HepG2 (cell line): ENCODE measurements around the gene PKLR. TPM values are rescaled to one million over a fixed set of nuclear protein-coding genes. Genes with fewer than 3 reads are reported as not detected.

Source experiments
- ATAC-seq: fragments of 200-7000 bp; cut with Tn5 transposase; 3 replicates; pipeline ENCODE4 v1.9.1; 2020; ENCODE audit warnings: mild to moderate bottlenecking, moderate library complexity
- BruUV-seq: library from RNA; stranded (reverse); fragments of 400-500 nt; replicated peaks from 2 replicates; lab custom pipeline; 2021; lab: Mats Ljungman, UMichigan
- CTCF ChIA-PET: fragments of 300-600 bp; formaldehyde crosslinking; extraction: SDS; loops from one replicate; lab custom pipeline; 2021; ENCODE audit warnings: low total read pairs, inconsistent platforms, low intra/inter-chr PET ratio; lab: Yijun Ruan, JAX
- POLR2A ChIA-PET: fragments of 350-600 bp; sonication (Branson Sonifier 250); formaldehyde crosslinking; loops from one replicate; lab custom pipeline; 2020; ENCODE audit warnings: antibody characterized with exemption, inconsistent platforms; lab: Yijun Ruan, JAX
- DNase-seq: peaks from one replicate; pipeline ENCODE4 v3.0.0-alpha.2; 2015; ENCODE audit warnings: low spot score
- FAIRE-seq: peaks from 3 replicates; lab custom pipeline; 2011; peaks lifted over from hg19 to GRCh38; lab: Jason Lieb, UNC
- H2AFZ ChIP-seq: one replicate; pipeline ENCODE4 v1.6.1; 2011; ENCODE audit warnings: low read length, inconsistent platforms
- H3K27ac ChIP-seq: fragments of 300-600 bp; 3 replicates; pipeline ENCODE4 v1.8.0; 2011; ENCODE audit warnings: mixed run types, mild to moderate bottlenecking, mixed read lengths, low read length, inconsistent platforms; ENCODE audit not compliant: insufficient read depth; ENCODE audit errors: extremely low read length
- H3K27me3 ChIP-seq, 2 experiments: fragments of 200-600 bp in 1 of 2; 2 replicates in 1 of 2; 3 replicates in 1 of 2; pipeline versions ENCODE4 v1.6.0 to v1.8.0; 2011; ENCODE audit warnings: low read length in 2 of 2, mild to moderate bottlenecking in 2 of 2, moderate library complexity in 2 of 2, inconsistent platforms in 1 of 2; ENCODE audit not compliant: insufficient read depth in 2 of 2, control insufficient read depth in 1 of 2
- H3K36me3 ChIP-seq, 2 experiments: fragments of 200-600 bp in 1 of 2; replicated peaks in 1 of 2; 2 replicates in 1 of 2; 3 replicates in 1 of 2; pipeline versions ENCODE4 v1.5.1 to v1.8.0; 2011; ENCODE audit warnings: low read length in 2 of 2, inconsistent platforms in 1 of 2; ENCODE audit not compliant: insufficient read depth in 2 of 2, control insufficient read depth in 1 of 2
- H3K4me1 ChIP-seq: 2 replicates; pipeline ENCODE4 v1.5.1; 2012; ENCODE audit warnings: low read length, inconsistent platforms; ENCODE audit not compliant: insufficient read depth
- H3K4me2 ChIP-seq: 2 replicates; pipeline ENCODE4 v1.6.0; 2011; ENCODE audit warnings: low read depth, low read length, inconsistent platforms
- H3K4me3 ChIP-seq, 3 experiments: fragments of 200-600 bp in 1 of 3; sonication (generic), shearing (Covaris generic) in 1 of 3; replicated peaks in 1 of 3; 2 replicates each; pipeline ENCODE4 v1.5.1; 2011 to 2016; ENCODE audit warnings: low read length in 3 of 3, inconsistent platforms in 2 of 3, low read depth in 2 of 3, mild to moderate bottlenecking in 2 of 3, control low read depth in 1 of 3, mixed read lengths in 1 of 3; ENCODE audit not compliant: insufficient read depth in 1 of 3
- H3K79me2 ChIP-seq: one replicate; pipeline ENCODE4 v1.6.1; 2011; ENCODE audit warnings: low read length, inconsistent platforms; ENCODE audit not compliant: insufficient read depth
- H3K9ac ChIP-seq: 2 replicates; pipeline ENCODE4 v1.6.0; 2011; ENCODE audit warnings: mild to moderate bottlenecking, low read depth, low read length, inconsistent platforms; ENCODE audit not compliant: insufficient read depth
- H3K9me3 ChIP-seq: 2 replicates; pipeline ENCODE4 v1.5.1; 2012; ENCODE audit warnings: mild to moderate bottlenecking, low read length
- H4K20me1 ChIP-seq: 2 replicates; pipeline ENCODE4 v1.6.0; 2011; ENCODE audit warnings: inconsistent platforms, mild to moderate bottlenecking, low read length, moderate library complexity; ENCODE audit not compliant: insufficient read depth
- ATF7 ChIP-seq, 2 experiments: fragments of 450-650 bp in 1 of 2; sonication (generic) in 1 of 2; formaldehyde crosslinking in 1 of 2; IDR thresholded peaks; 2 replicates each; pipeline versions ENCODE4 v1.4.0 to v1.6.1; 2016 to 2020; ENCODE audit warnings: antibody characterized with exemption in 1 of 2, mild to moderate bottlenecking in 1 of 2, missing genetic modification reagents in 1 of 2
- CREB1 ChIP-seq, 2 experiments: fragments of 450-650 bp in 1 of 2; IDR thresholded peaks; 2 replicates each; pipeline ENCODE4 v1.6.1; 2016 to 2017; ENCODE audit warnings: control low read depth in 1 of 2, mild to moderate bottlenecking in 1 of 2, missing compliant biosample characterization in 1 of 2, missing genetic modification characterization in 1 of 2
- FOXM1 ChIP-seq: sonication (generic); formaldehyde crosslinking; IDR thresholded peaks from 2 replicates; pipeline ENCODE4 v1.5.0; 2020; ENCODE audit warnings: missing genetic modification reagents
- HCFC1 ChIP-seq: fragments of 150-350 bp; IDR thresholded peaks from 2 replicates; pipeline ENCODE4 v1.6.1; 2014; ENCODE audit warnings: low read depth, low read length
- KDM5B ChIP-seq: sonication (generic); formaldehyde crosslinking; IDR thresholded peaks from 2 replicates; pipeline ENCODE4 v1.4.0; 2020; ENCODE audit warnings: missing genetic modification reagents, mild to moderate bottlenecking, borderline replicate concordance
- REXO4 ChIP-seq: sonication (generic); formaldehyde crosslinking; IDR thresholded peaks from 2 replicates; pipeline ENCODE4 v1.8.0; 2022; ENCODE audit warnings: missing genetic modification reagents, mild to moderate bottlenecking, borderline replicate concordance
- SRSF9 ChIP-seq: fragments of 200-400 bp; formaldehyde crosslinking; IDR thresholded peaks from 2 replicates; pipeline ENCODE4 v1.6.1; 2018; ENCODE audit warnings: borderline replicate concordance, mild to moderate bottlenecking, low read depth, low read length; ENCODE audit not compliant: insufficient read depth, poor library complexity, severe bottlenecking
- SYNCRIP ChIP-seq: fragments of 200-400 bp; formaldehyde crosslinking; IDR thresholded peaks from 2 replicates; pipeline ENCODE4 v1.6.1; 2018; ENCODE audit warnings: mild to moderate bottlenecking, low read depth, low read length; ENCODE audit not compliant: insufficient read depth
- ZFP82 ChIP-seq: sonication (generic); formaldehyde crosslinking; IDR thresholded peaks from 2 replicates; pipeline ENCODE4 v1.5.1; 2020; ENCODE audit warnings: mild to moderate bottlenecking, missing genetic modification reagents, borderline replicate concordance
- ZNF34 ChIP-seq: sonication (generic); formaldehyde crosslinking; IDR thresholded peaks from 2 replicates; pipeline ENCODE4 v1.4.0; 2020; ENCODE audit warnings: mild to moderate bottlenecking, missing genetic modification reagents, borderline replicate concordance
- WGBS: methylation state at CpG from one replicate; pipeline ENCODE4 v1.1.6; 2017; ENCODE audit warnings: low lambda C conversion rate; 5-methylcytosine and 5-hydroxymethylcytosine counted together
- in situ Hi-C: cut with HindIII; loops from 2 replicates; pipeline ENCODE4 v1.10.0; 2017; ENCODE audit warnings: low pct_unique_long_range_greater_than_20kb; ENCODE audit not compliant: extremely low pct_ligation_motif_present
- intact Hi-C: fragments of 100-400 bp; cut with micrococcal nuclease; formaldehyde crosslinking; loops from one replicate; pipeline ENCODE4 v1.10.0; 2022; ENCODE audit not compliant: unreplicated experiment
- polyA plus RNA-seq, 8 experiments: library from polyadenylated mRNA; depleted of rRNA in 3 of 8; stranded (reverse) in 7 of 8; unstranded in 1 of 8; fragments of >200 nt; fragmentation: Illumina TruSeq in 4 of 8; extraction: Trizol in 4 of 8; gene quantifications; 2 replicates each; pipeline versions ENCODE4 v1.2.1 to v1.2.3, GENCODE V29; 2011 to 2016; ENCODE audit warnings: low read depth in 4 of 8, missing spikeins in 1 of 8, mixed read lengths in 1 of 8; ENCODE audit not compliant: insufficient read depth in 1 of 8
- total RNA-seq, 5 experiments: library from RNA; depleted of rRNA; stranded (reverse); fragments of >200 nt; fragmentation: Illumina TruSeq; extraction: Trizol; gene quantifications; 2 replicates each; pipeline ENCODE4 v1.2.3, GENCODE V29; 2016; ENCODE audit warnings: low read depth in 1 of 5
- TF ChIP-seq, protein P1 (sequence below): sonication (generic); formaldehyde crosslinking; IDR thresholded peaks from 2 replicates; pipeline ENCODE4 v1.5.0; 2020; ENCODE audit warnings: missing genetic modification reagents
- TF ChIP-seq, protein P2 (sequence below): sonication (generic); formaldehyde crosslinking; IDR thresholded peaks from 2 replicates; pipeline ENCODE4 v1.4.0; 2020; ENCODE audit warnings: low read depth, missing genetic modification reagents
- TF ChIP-seq, protein P3 (sequence below): sonication (generic); formaldehyde crosslinking; IDR thresholded peaks from 2 replicates; pipeline ENCODE4 v1.4.0; 2020; ENCODE audit warnings: mild to moderate bottlenecking, missing genetic modification reagents

Gene PKLR
- total and polyA plus RNA-seq, 2 of the 13 experiments (the other 11 are each of a cell fraction or from before 2014, with no cell fraction given): 10.3 to 29.3 TPM

DNA sequence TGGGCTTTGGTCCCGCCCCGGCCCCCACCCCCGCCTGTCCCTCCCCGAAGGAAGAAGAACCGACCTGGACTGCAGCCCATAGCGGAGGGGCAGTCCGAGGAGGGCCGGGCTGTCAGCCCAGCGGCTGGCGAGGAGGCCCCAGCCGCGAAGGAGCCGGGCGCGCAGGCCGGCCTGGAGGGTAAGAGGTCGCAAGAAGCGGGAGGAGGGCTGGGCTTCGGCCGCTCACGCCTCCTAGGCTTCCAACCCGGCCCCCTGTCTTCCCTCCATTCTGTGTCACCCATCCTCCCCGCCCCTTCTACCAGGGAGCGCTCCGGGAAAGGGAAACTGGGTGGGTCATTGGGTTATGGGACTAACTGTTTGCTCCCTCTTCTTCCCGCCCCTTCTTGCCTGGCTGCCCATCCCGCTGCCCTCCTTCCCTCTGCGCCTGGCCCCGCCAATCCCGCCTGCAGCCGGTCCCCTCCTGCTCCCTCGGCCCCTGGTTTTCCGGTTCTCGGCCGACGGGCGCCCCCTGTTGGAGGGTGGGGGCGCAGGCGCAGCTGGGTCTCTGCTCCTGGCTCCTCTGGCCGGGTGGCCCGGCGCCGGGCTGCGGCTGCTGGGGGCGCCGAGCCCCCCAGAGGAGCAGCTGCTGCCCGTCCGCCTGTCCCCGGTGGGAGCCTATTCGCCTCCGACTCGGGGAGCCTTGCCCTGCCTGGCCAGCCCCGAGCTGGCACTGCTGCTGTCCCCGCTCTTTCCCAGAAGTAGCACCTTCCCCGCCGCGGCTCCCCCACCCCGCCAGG is 21.9 kb upstream of the PKLR start (continued):
- TF ChIP-seq SRSF9: no peak
- TF ChIP-seq REXO4: no peak
- TF ChIP-seq, protein P1, sequence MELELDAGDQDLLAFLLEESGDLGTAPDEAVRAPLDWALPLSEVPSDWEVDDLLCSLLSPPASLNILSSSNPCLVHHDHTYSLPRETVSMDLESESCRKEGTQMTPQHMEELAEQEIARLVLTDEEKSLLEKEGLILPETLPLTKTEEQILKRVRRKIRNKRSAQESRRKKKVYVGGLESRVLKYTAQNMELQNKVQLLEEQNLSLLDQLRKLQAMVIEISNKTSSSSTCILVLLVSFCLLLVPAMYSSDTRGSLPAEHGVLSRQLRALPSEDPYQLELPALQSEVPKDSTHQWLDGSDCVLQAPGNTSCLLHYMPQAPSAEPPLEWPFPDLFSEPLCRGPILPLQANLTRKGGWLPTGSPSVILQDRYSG (CRISPR knock-in tag): no peak
- no peak for TF ChIP-seq SYNCRIP

DNA sequence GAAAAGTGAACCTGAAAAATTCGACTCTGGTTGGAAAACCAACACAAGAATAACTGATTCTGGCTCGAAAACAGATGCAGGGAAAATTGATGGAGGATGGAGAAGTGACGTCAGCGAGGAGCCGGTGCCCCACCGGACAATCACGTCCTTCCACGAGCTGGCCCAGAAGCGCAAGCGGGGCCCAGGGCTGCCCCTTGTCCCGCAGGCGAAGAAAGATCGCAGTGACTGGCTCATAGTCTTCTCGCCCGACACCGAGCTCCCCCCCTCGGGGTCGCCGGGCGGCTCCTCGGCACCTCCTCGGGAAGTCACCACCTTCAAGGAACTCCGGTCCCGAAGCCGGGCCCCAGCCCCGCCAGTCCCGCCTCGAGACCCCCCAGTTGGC is 21.3 kb upstream of the PKLR start:
- H2AFZ ChIP-seq: no peak overlapping the region
- H3K4me3 ChIP-seq: peak overlapping the region; percentile 80 to 94 (median 81); a peak in 5 of 6 replicates
- no peak for ATAC-seq
- peak overlapping the region; percentile 37 for H3K27ac ChIP-seq
- BruUV-seq: TSS peak; percentile 37
- H3K79me2 ChIP-seq: peaks cover 5% of the 10 kb centered on the region
- WGBS: 5% methylated on average over 14 of the region's 28 CpGs
- peaks cover 8 to 31% of the 10 kb centered on the region in 2 experiments; a peak in 4 of 5 replicates for H3K36me3 ChIP-seq
- ChIA-PET CTCF (interaction anchor here (1.1 to 4.5 kb wide), 4 partner anchors 42 to 71 kb away, joined by 3 to 71 read pairs (median 12); partner anchors contain the start of gene HCN3), POLR2A (interaction anchor here (1.0 to 4.3 kb wide), 5 partner anchors 15 to 71 kb away, joined by 3 to 38 read pairs (median 12); partner anchors contain the start of genes CLK2, FDPS, PKLR and SCAMP3)
- in situ Hi-C loops (no loop called here), intact Hi-C loops (loop anchor here (5.0 kb wide), 3 partner anchors 45 to 270 kb away; partner anchors contain the start of genes HCN3, MTX1 and THBS3)
- H4K20me1 ChIP-seq: no peaks in the 10 kb centered on the region; the same call in none of the 2 replicates
- no peak for DNase-seq
- FAIRE-seq: no peak
- no peaks in the 10 kb centered on the region; a peak in 1 of 5 replicates for H3K27me3 ChIP-seq
- no peaks in the 10 kb centered on the region for H3K9me3 ChIP-seq
- peak overlapping the region; percentile 80 for H3K4me2 ChIP-seq
- peaks cover 35% of the 10 kb centered on the region for H3K4me1 ChIP-seq
- peak overlapping the region; percentile 46; the same call in 1 of the 2 replicates for H3K9ac ChIP-seq
- TF ChIP-seq CREB1 (IDR thresholded peaks at IDR 0.05) (peak; percentile 89), CREB1 (CRISPR knock-in tag; IDR thresholded peaks at IDR 0.05) (no peak), ATF7 (IDR thresholded peaks at IDR 0.05) (peak; percentile 76), ATF7 (CRISPR knock-in tag; IDR thresholded peaks at IDR 0.05) (no peak), FOXM1 (no peak), HCFC1 (no peak), ZFP82 (CRISPR knock-in tag) (peak; percentile 72; the same call in 1 of the 2 replicates), KDM5B (CRISPR knock-in tag) (peak; percentile 8; the same call in 1 of the 2 replicates), ZNF34 (CRISPR knock-in tag) (no peak)
- TF ChIP-seq, protein P2, sequence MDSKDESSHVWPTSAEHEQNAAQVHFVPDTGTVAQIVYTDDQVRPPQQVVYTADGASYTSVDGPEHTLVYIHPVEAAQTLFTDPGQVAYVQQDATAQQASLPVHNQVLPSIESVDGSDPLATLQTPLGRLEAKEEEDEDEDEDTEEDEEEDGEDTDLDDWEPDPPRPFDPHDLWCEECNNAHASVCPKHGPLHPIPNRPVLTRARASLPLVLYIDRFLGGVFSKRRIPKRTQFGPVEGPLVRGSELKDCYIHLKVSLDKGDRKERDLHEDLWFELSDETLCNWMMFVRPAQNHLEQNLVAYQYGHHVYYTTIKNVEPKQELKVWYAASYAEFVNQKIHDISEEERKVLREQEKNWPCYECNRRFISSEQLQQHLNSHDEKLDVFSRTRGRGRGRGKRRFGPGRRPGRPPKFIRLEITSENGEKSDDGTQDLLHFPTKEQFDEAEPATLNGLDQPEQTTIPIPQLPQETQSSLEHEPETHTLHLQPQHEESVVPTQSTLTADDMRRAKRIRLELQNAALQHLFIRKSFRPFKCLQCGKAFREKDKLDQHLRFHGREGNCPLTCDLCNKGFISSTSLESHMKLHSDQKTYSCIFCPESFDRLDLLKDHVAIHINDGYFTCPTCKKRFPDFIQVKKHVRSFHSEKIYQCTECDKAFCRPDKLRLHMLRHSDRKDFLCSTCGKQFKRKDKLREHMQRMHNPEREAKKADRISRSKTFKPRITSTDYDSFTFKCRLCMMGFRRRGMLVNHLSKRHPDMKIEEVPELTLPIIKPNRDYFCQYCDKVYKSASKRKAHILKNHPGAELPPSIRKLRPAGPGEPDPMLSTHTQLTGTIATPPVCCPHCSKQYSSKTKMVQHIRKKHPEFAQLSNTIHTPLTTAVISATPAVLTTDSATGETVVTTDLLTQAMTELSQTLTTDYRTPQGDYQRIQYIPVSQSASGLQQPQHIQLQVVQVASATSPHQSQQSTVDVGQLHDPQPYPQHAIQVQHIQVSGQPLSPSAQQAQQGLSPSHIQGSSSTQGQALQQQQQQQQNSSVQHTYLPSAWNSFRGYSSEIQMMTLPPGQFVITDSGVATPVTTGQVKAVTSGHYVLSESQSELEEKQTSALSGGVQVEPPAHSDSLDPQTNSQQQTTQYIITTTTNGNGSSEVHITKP (CRISPR knock-in tag): no peak
- TF ChIP-seq, protein P3, sequence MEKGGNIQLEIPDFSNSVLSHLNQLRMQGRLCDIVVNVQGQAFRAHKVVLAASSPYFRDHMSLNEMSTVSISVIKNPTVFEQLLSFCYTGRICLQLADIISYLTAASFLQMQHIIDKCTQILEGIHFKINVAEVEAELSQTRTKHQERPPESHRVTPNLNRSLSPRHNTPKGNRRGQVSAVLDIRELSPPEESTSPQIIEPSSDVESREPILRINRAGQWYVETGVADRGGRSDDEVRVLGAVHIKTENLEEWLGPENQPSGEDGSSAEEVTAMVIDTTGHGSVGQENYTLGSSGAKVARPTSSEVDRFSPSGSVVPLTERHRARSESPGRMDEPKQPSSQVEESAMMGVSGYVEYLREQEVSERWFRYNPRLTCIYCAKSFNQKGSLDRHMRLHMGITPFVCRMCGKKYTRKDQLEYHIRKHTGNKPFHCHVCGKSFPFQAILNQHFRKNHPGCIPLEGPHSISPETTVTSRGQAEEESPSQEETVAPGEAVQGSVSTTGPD: no peak
